Large intestine (tissue), 3 donors: ENCODE data around the gene HOXA5. TPM values are rescaled to one million over a fixed set of nuclear protein-coding genes. Genes with fewer than 3 reads are reported as not detected.

Experiments
- DNase-seq, 2 donors: peaks; one replicate each; pipeline versions ENCODE4 v3.0.0 to v3.0.0-alpha.2; 2013
- H3K27ac ChIP-seq: one replicate; pipeline ENCODE4 v1.5.1; 2013; ENCODE audit warnings: low read length
- H3K27me3 ChIP-seq: 2 replicates; pipeline ENCODE4 v1.6.1; 2013; ENCODE audit warnings: low read length; ENCODE audit not compliant: control insufficient read depth, insufficient read depth
- H3K36me3 ChIP-seq: 2 replicates; pipeline ENCODE4 v1.6.1; 2013; ENCODE audit warnings: low read length; ENCODE audit not compliant: control insufficient read depth, insufficient read depth
- H3K4me1 ChIP-seq: one replicate; pipeline ENCODE4 v1.6.1; 2013; ENCODE audit warnings: low read length; ENCODE audit not compliant: control insufficient read depth, insufficient read depth
- H3K4me3 ChIP-seq: one replicate; pipeline ENCODE4 v1.5.1; 2013; ENCODE audit warnings: low read length
- H3K9me3 ChIP-seq: one replicate; pipeline ENCODE4 v1.6.1; 2013; ENCODE audit warnings: mild to moderate bottlenecking, low read depth, low read length, moderate library complexity; ENCODE audit not compliant: control insufficient read depth
- WGBS: methylation state at CpG from one replicate; pipeline ENCODE4 v1.1.5; 2013; ENCODE audit warnings: low lambda C conversion rate; ENCODE audit not compliant: insufficient coverage; 5-methylcytosine and 5-hydroxymethylcytosine counted together
- polyA plus RNA-seq: library from polyadenylated mRNA; unstranded; fragments of 120-200 nt; gene quantifications from one replicate; pipeline ENCODE4 v1.2.1, GENCODE V29; 2013

HOXA5 gene
- polyA plus RNA-seq, 1 donor, result 30.3 TPM

GRCh38 chr7:27100694-27101170, 42.7 kb downstream of the HOXA5 start:
- peak overlapping the region; percentile 45 for H3K4me3 ChIP-seq
- peaks cover 11% of the 10 kb centered on the region for H3K36me3 ChIP-seq
- H3K27ac ChIP-seq, result peak overlapping the region; percentile 80
- H3K27me3 ChIP-seq, result peaks cover 49% of the 10 kb centered on the region
- peaks cover 2% of the 10 kb centered on the region for H3K9me3 ChIP-seq
- 33% methylated on average over 1 of the region's 8 CpGs for WGBS
- peaks cover 17% of the 10 kb centered on the region for H3K4me1 ChIP-seq
- no peak for DNase-seq

GRCh38 chr7:27099453-27100370, 43.8 kb downstream of the HOXA5 start:
- peaks cover 7% of the 10 kb centered on the region for H3K36me3 ChIP-seq
- peak in 1 of 2 donors; percentile 28 for DNase-seq
- peak overlapping the region; percentile 88 for H3K4me3 ChIP-seq
- H3K9me3 ChIP-seq, result peaks cover 2% of the 10 kb centered on the region
- peaks cover 17% of the 10 kb centered on the region for H3K4me1 ChIP-seq
- H3K27ac ChIP-seq, result peak overlapping the region; percentile 80
- H3K27me3 ChIP-seq, result peaks cover 59% of the 10 kb centered on the region
- WGBS, result 65% methylated on average over 5 of the region's 8 CpGs

GRCh38 chr7:27098578-27099451, 44.7 kb downstream of the HOXA5 start:
- peaks cover 2% of the 10 kb centered on the region for H3K9me3 ChIP-seq
- peak in 1 of 2 donors; percentile 75 for DNase-seq
- no CpG with 5 or more reads among the region's 38 CpGs for WGBS
- H3K27ac ChIP-seq, result peak overlapping the region; percentile 80
- peaks cover 17% of the 10 kb centered on the region for H3K4me1 ChIP-seq
- H3K4me3 ChIP-seq, result peak overlapping the region; percentile 88
- peaks cover 7% of the 10 kb centered on the region for H3K36me3 ChIP-seq
- H3K27me3 ChIP-seq, result peaks cover 61% of the 10 kb centered on the region

DNA sequence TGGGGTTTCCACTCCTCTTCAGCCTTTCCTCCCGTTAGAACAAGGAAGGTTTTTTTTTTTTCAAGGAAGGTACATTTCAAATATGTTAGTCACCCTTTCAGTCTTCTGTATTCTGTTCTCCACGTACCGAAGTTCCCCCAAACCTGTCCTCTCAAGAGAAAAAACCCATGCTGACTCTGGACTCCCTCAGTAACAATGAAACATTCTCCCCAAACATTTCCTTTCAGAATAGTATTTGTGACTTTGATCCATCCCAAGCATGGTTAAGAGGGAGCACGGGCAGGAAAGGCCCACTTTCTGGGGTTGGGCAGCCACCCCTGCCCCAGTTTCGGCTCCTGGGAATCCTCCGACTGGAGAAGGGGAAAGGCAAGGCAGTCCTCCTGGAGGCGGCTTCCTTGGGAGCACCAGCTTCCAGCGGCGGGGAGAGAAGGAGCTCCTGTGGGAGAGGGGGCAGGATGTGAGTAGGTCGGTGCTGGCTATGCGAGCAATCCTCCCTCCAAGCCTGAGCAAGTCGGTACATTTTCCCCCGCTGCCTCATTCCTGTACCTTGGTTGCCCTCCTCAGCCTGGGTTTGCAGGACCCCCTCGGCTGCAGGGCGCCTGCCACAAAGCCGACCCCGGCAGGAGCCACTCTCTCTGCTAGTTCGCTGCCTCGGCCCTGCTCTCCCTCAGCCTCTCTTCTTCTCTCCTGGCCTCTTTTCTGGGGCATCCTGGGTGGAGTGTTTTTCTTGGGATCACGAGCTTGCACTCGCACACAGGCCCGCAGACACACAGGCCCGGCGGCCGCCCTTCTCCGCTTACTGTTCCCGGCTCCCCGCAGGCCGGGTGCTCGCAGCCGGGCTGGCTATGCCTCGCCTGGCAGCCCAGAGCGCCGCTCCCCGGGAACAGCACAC, 45.5 kb downstream of the HOXA5 start:
- peaks cover 54% of the 10 kb centered on the region for H3K27me3 ChIP-seq
- peak overlapping the region; percentile 80 for H3K27ac ChIP-seq
- peak in 1 of 2 donors; percentile 36 for DNase-seq
- H3K4me3 ChIP-seq, result peak overlapping the region; percentile 88
- peaks cover 17% of the 10 kb centered on the region for H3K4me1 ChIP-seq
- H3K9me3 ChIP-seq, result peaks cover 2% of the 10 kb centered on the region
- peaks cover 7% of the 10 kb centered on the region for H3K36me3 ChIP-seq
- WGBS, result no CpG with 5 or more reads among the region's 35 CpGs

GRCh38 chr7:27096768-27097514, 46.5 kb downstream of the HOXA5 start:
- WGBS, result no CpG with 5 or more reads among the region's 41 CpGs
- H3K36me3 ChIP-seq, result peaks cover 7% of the 10 kb centered on the region
- peak overlapping the region; percentile 88 for H3K4me3 ChIP-seq
- DNase-seq, result peak in 1 of 2 donors; percentile 55
- peaks cover 48% of the 10 kb centered on the region for H3K27me3 ChIP-seq
- H3K4me1 ChIP-seq, result peaks cover 14% of the 10 kb centered on the region
- peaks cover 2% of the 10 kb centered on the region for H3K9me3 ChIP-seq
- peak overlapping the region; percentile 80 for H3K27ac ChIP-seq

GRCh38 chr7:27095897-27096767, 47.3 kb downstream of the HOXA5 start, which contains the start of gene HOXA1:
TSS of gene HOXA1 (minus strand) at chr7:27096000. CDS start at chr7:27095912, 88 bp downstream.
- Histone ChIP-seq H3K27me3 (peaks cover 41% of the 10 kb centered on the region), H3K9me3 (peaks cover 2% of the 10 kb centered on the region), H3K4me1 (peaks cover 14% of the 10 kb centered on the region), H3K27ac (peak within 1 kb of the TSS; percentile 80), H3K36me3 (peaks cover 6% of the 10 kb centered on the region), H3K4me3 (peak within 1 kb of the TSS; percentile 88)
- DNase-seq, result peak; percentile 82 to 86
- no CpG with 5 or more reads among the region's 68 CpGs for WGBS

- H3K27me3 ChIP-seq, result peaks cover 39% of the 10 kb centered on the region
These were observed 48.2 kb downstream of the HOXA5 start for GRCh38 chr7:27095050-27095896.

More at GRCh38 chr7:27095050-27095896, 48.2 kb downstream of the HOXA5 start:
- no CpG with 5 or more reads among the region's 33 CpGs for WGBS
- H3K9me3 ChIP-seq, result peaks cover 2% of the 10 kb centered on the region
- no peak overlapping the region for H3K27ac ChIP-seq
- peaks cover 14% of the 10 kb centered on the region for H3K4me1 ChIP-seq
- no peaks in the 10 kb centered on the region for H3K36me3 ChIP-seq
- peak overlapping the region; percentile 88 for H3K4me3 ChIP-seq
- DNase-seq, result peak in 1 of 2 donors; percentile 26
